Endothelial cell of umbilical vein (primary cell): ENCODE data around the gene MZB1. TPM values are rescaled to one million over a fixed set of nuclear protein-coding genes. Genes with fewer than 3 reads are reported as not detected.

Source experiments
- BruUV-seq: library from RNA; stranded (reverse); fragments of 400-500 nt; replicated peaks from 2 replicates; lab custom pipeline; 2021; lab: Mats Ljungman, UMichigan
- CTCF ChIA-PET: fragments of 300-600, 350-600 bp; sonication (Branson Sonifier 250); formaldehyde crosslinking; loops from one replicate; lab custom pipeline; 2021; ENCODE audit warnings: antibody characterized with exemption, inconsistent platforms; lab: Charles Lee
- POLR2A ChIA-PET: fragments of 300-600, 350-600 bp; sonication (Branson Sonifier 250); formaldehyde crosslinking; loops from one replicate; lab custom pipeline; 2021; ENCODE audit warnings: antibody characterized with exemption, inconsistent platforms; lab: Charles Lee
- DNase-seq: peaks from one replicate; pipeline ENCODE4 v3.0.0-alpha.2; 2011; ENCODE audit warnings: low read depth, low spot score
- FAIRE-seq: peaks from 2 replicates; lab custom pipeline; 2011; peaks lifted over from hg19 to GRCh38; lab: Jason Lieb, UNC
- H2AFZ ChIP-seq: 2 replicates; pipeline ENCODE4 v1.6.0; 2012; ENCODE audit warnings: low read depth, low read length, control low read depth, inconsistent platforms
- H3K27ac ChIP-seq: 2 replicates; pipeline ENCODE4 v1.5.1; 2011; ENCODE audit warnings: low read depth, mild to moderate bottlenecking, control low read depth, low read length, moderate library complexity; ENCODE audit not compliant: insufficient read depth
- H3K27me3 ChIP-seq, 2 experiments: 2 replicates each; pipeline versions ENCODE4 v1.6.0 to v1.6.1; 2011; ENCODE audit warnings: low read length in 2 of 2, mixed read lengths in 1 of 2; ENCODE audit not compliant: control insufficient read depth in 2 of 2, insufficient read depth in 2 of 2
- H3K36me3 ChIP-seq, 2 experiments: 2 replicates in 1 of 2; 3 replicates in 1 of 2; pipeline ENCODE4 v1.5.1; 2011; ENCODE audit warnings: low read length in 2 of 2, mild to moderate bottlenecking in 1 of 2, moderate library complexity in 1 of 2; ENCODE audit not compliant: control insufficient read depth in 2 of 2, insufficient read depth in 2 of 2; ENCODE audit errors: extremely low read depth in 1 of 2
- H3K4me1 ChIP-seq: 3 replicates; pipeline ENCODE4 v1.5.1; 2011; ENCODE audit warnings: mild to moderate bottlenecking, low read length; ENCODE audit not compliant: control insufficient read depth, insufficient read depth; ENCODE audit errors: extremely low read depth
- H3K4me2 ChIP-seq: 2 replicates; pipeline ENCODE4 v1.6.1; 2011; ENCODE audit warnings: low read length, control low read depth, mixed read lengths; ENCODE audit not compliant: insufficient read depth
- H3K4me3 ChIP-seq, 3 experiments: fragments of 200-600 bp in 1 of 3; sonication (generic), shearing (Covaris generic) in 1 of 3; replicated peaks in 1 of 3; 2 replicates each; pipeline ENCODE4 v1.5.1; 2011 to 2016; ENCODE audit warnings: control low read depth in 3 of 3, low read length in 3 of 3, mild to moderate bottlenecking in 2 of 3, inconsistent platforms in 1 of 3, low read depth in 1 of 3, moderate library complexity in 1 of 3; ENCODE audit not compliant: insufficient read depth in 1 of 3
- H3K79me2 ChIP-seq: 2 replicates; pipeline ENCODE4 v1.6.0; 2012; ENCODE audit warnings: low read length, inconsistent platforms; ENCODE audit not compliant: control insufficient read depth, insufficient read depth
- H3K9ac ChIP-seq: replicated peaks from 2 replicates; pipeline ENCODE3; 2011; ENCODE audit warnings: low read length, control low read depth; ENCODE audit not compliant: insufficient read depth; ENCODE audit errors: extremely low read depth
- H3K9me1 ChIP-seq: replicated peaks from 3 replicates; pipeline ENCODE4 v1.6.0; 2011; ENCODE audit warnings: mild to moderate bottlenecking, low read length; ENCODE audit not compliant: control insufficient read depth, insufficient read depth; ENCODE audit errors: extremely low read depth
- H3K9me3 ChIP-seq: replicated peaks from 2 replicates; pipeline ENCODE4 v1.5.1; 2012; ENCODE audit warnings: low read length, inconsistent platforms; ENCODE audit not compliant: control insufficient read depth, insufficient read depth
- H4K20me1 ChIP-seq: replicated peaks from 2 replicates; pipeline ENCODE3; 2011; ENCODE audit warnings: mild to moderate bottlenecking, low read length; ENCODE audit not compliant: control insufficient read depth, insufficient read depth; ENCODE audit errors: extremely low read depth
- EZH2 ChIP-seq: IDR thresholded peaks from 2 replicates; pipeline ENCODE4 v1.6.1; 2012; ENCODE audit warnings: borderline replicate concordance, low read depth, mild to moderate bottlenecking, moderate library complexity, low read length, inconsistent platforms; ENCODE audit not compliant: severe bottlenecking
- GATA2 ChIP-seq: IDR thresholded peaks from 2 replicates; pipeline ENCODE4 v1.7.0; 2011; ENCODE audit warnings: low read depth, mild to moderate bottlenecking, moderate library complexity, mixed read lengths, low read length; ENCODE audit not compliant: insufficient read length, insufficient read depth
- JUN ChIP-seq: IDR thresholded peaks from 2 replicates; pipeline ENCODE4 v1.6.1; 2011; ENCODE audit warnings: borderline replicate concordance, low read depth; ENCODE audit not compliant: insufficient read length, insufficient read depth
- MAX ChIP-seq: IDR thresholded peaks from 2 replicates; pipeline ENCODE4 v1.6.1; 2011; ENCODE audit not compliant: insufficient read depth, insufficient read length
- MYC ChIP-seq: IDR thresholded peaks from one replicate; pipeline ENCODE4 v1.6.1; 2011; ENCODE audit warnings: mild to moderate bottlenecking, low read depth, low read length
- POLR2A ChIP-seq: IDR thresholded peaks from 2 replicates; pipeline ENCODE4 v1.6.1; 2012; ENCODE audit warnings: low read depth, mild to moderate bottlenecking, control low read depth, low read length
- POLR2AphosphoS5 ChIP-seq: IDR thresholded peaks from 2 replicates; pipeline ENCODE4 v1.6.1; 2012; ENCODE audit warnings: low read depth, mild to moderate bottlenecking, control low read depth, low read length, moderate library complexity; ENCODE audit not compliant: insufficient read depth
- dilution Hi-C: fragments of 300-500 bp; cut with MboI; formaldehyde crosslinking; loops from one replicate; pipeline ENCODE4 v1.15.0; 2019; ENCODE audit warnings: low sequenced_read_pairs; ENCODE audit not compliant: extremely low pct_ligation_motif_present
- intact Hi-C: fragments of 100-400 bp; cut with micrococcal nuclease; formaldehyde crosslinking; loops from one replicate; pipeline ENCODE4 v1.10.0; 2022
- polyA plus RNA-seq, 4 experiments: library from polyadenylated mRNA; depleted of rRNA in 3 of 4; stranded (reverse) in 3 of 4; unstranded in 1 of 4; fragments of >200 nt; gene quantifications; 2 replicates each; pipeline versions ENCODE4 v1.2.1 to v1.2.3, GENCODE V29; 2011 to 2012; ENCODE audit warnings: missing spikeins in 1 of 4
- total RNA-seq: library from RNA; stranded (reverse); gene quantifications from 2 replicates; pipeline ENCODE4 v1.2.3, GENCODE V29; 2021
- TF ChIP-seq, protein P1 (sequence below), 2 donors: IDR thresholded peaks; 1 replicate in 1 of 2; 2 replicates in 1 of 2; pipeline ENCODE4 v1.5.1; 2011; ENCODE audit warnings: low read length in 2 of 2, mild to moderate bottlenecking in 2 of 2, moderate library complexity in 2 of 2, control low read depth in 1 of 2, inconsistent platforms in 1 of 2, low read depth in 1 of 2; ENCODE audit not compliant: insufficient read depth in 1 of 2; ENCODE audit errors: extremely low read depth in 1 of 2

MZB1 gene
- total and polyA plus RNA-seq, 2 donors (not counting 3 experiments of a cell fraction or from before 2014, with no cell fraction given) = not detected

- Histone ChIP-seq H3K9me3 (no peaks in the 10 kb centered on the region), H3K4me1 (no peaks in the 10 kb centered on the region), H3K9me1 (no peaks in the 10 kb centered on the region), H2AFZ (no peak overlapping the region), H3K9ac (no peak overlapping the region), H3K79me2 (no peaks in the 10 kb centered on the region), H4K20me1 (no peaks in the 10 kb centered on the region), H3K27me3 (no peaks in the 10 kb centered on the region), H3K27ac (no peak overlapping the region), H3K36me3 (peaks cover 0 to 3% of the 10 kb centered on the region in 2 experiments), H3K4me3 (no peak overlapping the region), H3K4me2 (no peak overlapping the region)
- CTCF ChIA-PET = interaction anchor here (0.7 to 1.0 kb wide), 2 partner anchors 10 to 17 kb away, joined by 3 to 4 read pairs; no protein-coding TSS in a partner anchor
- BruUV-seq = no TSS peak
- FAIRE-seq (no peak), DNase-seq (no peak)
- TF ChIP-seq POLR2A (no peak), GATA2 (no peak)
- dilution Hi-C loops = no loop called here
- POLR2A ChIA-PET = no interaction called here
- intact Hi-C loops = no loop called here
Observed at GRCh38 chr5:139378101-139378825, 11.4 kb downstream of the MZB1 start.

GRCh38 chr5:139377226-139377625, 12.5 kb downstream of the MZB1 start:
- Histone ChIP-seq H3K4me1 (no peaks in the 10 kb centered on the region), H3K27me3 (no peaks in the 10 kb centered on the region), H3K4me3 (no peak overlapping the region), H3K9me1 (no peaks in the 10 kb centered on the region), H3K27ac (no peak overlapping the region), H2AFZ (no peak overlapping the region), H4K20me1 (no peaks in the 10 kb centered on the region), H3K9me3 (no peaks in the 10 kb centered on the region), H3K9ac (no peak overlapping the region), H3K36me3 (peaks cover 0 to 3% of the 10 kb centered on the region in 2 experiments), H3K79me2 (no peaks in the 10 kb centered on the region), H3K4me2 (no peak overlapping the region)
- dilution Hi-C loops = no loop called here
- BruUV-seq = no TSS peak
- TF ChIP-seq GATA2 (no peak), POLR2AphosphoS5 (no peak), MYC (no peak), POLR2A (no peak), MAX (no peak), JUN (no peak), EZH2 (no peak)
- TF ChIP-seq, protein P1, sequence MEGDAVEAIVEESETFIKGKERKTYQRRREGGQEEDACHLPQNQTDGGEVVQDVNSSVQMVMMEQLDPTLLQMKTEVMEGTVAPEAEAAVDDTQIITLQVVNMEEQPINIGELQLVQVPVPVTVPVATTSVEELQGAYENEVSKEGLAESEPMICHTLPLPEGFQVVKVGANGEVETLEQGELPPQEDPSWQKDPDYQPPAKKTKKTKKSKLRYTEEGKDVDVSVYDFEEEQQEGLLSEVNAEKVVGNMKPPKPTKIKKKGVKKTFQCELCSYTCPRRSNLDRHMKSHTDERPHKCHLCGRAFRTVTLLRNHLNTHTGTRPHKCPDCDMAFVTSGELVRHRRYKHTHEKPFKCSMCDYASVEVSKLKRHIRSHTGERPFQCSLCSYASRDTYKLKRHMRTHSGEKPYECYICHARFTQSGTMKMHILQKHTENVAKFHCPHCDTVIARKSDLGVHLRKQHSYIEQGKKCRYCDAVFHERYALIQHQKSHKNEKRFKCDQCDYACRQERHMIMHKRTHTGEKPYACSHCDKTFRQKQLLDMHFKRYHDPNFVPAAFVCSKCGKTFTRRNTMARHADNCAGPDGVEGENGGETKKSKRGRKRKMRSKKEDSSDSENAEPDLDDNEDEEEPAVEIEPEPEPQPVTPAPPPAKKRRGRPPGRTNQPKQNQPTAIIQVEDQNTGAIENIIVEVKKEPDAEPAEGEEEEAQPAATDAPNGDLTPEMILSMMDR (IDR thresholded peaks at IDR 0.05; ENCODE audit: extremely low read depth in 1 of 2, insufficient read depth in 1 of 2, low read depth in 1 of 2, low read length in 2 of 2) = no peak
- intact Hi-C loops = no loop called here
- CTCF ChIA-PET = interaction anchor here (1.0 to 1.1 kb wide), 2 partner anchors 9 to 14 kb away, joined by 4 read pairs; no protein-coding TSS in a partner anchor
- DNase-seq (no peak), FAIRE-seq (no peak)
- POLR2A ChIA-PET = no interaction called here
